ENCODE data around the gene STK24.

GRCh38 chr13:98521461-98522247 is 55.3 kb downstream of the STK24 start:
- TF ChIP-seq, protein P1, sequence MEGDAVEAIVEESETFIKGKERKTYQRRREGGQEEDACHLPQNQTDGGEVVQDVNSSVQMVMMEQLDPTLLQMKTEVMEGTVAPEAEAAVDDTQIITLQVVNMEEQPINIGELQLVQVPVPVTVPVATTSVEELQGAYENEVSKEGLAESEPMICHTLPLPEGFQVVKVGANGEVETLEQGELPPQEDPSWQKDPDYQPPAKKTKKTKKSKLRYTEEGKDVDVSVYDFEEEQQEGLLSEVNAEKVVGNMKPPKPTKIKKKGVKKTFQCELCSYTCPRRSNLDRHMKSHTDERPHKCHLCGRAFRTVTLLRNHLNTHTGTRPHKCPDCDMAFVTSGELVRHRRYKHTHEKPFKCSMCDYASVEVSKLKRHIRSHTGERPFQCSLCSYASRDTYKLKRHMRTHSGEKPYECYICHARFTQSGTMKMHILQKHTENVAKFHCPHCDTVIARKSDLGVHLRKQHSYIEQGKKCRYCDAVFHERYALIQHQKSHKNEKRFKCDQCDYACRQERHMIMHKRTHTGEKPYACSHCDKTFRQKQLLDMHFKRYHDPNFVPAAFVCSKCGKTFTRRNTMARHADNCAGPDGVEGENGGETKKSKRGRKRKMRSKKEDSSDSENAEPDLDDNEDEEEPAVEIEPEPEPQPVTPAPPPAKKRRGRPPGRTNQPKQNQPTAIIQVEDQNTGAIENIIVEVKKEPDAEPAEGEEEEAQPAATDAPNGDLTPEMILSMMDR (IDR thresholded peaks at IDR 0.05; ENCODE audit: insufficient read depth, low read length, poor library complexity, severe bottlenecking): no peak
- no peak for TF ChIP-seq EZH2phosphoT487 (conservative IDR thresholded peaks at IDR 0.05; ENCODE audit: low read length)

All from SU-DHL-6 (cell line).